C4-2B (cell line): ENCODE data around the gene PLD6.

Experiments
- CTCF ChIP-seq: fragments of 450-650 bp; conservative IDR thresholded peaks from 2 replicates; pipeline ENCODE4 v1.5.1; 2017; ENCODE audit warnings: mild to moderate bottlenecking
- ZFX ChIP-seq: fragments of 450-650 bp; IDR thresholded peaks from 2 replicates; pipeline ENCODE4 v1.6.1; 2017

DNA sequence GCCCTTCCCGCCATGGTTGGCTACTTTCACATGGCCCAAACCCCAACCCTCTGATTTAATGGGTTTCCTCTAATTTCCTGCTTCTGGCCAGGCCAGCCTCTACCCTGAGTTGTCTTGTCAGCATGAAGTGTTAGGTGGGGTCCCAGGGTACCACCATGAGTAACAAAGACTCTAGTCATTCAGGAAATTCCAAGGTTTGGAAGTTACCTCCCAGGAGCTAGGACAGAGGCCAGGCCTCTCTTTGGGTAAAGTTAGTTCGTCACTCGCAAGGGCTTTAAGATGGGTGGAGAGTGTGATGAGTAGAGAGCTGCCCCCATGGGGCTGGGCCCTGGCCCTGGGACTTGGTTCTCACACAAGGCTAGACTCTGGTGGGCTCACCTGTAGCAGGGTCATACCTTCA, 54.6 kb downstream of the PLD6 start:
- TF ChIP-seq CTCF: no peak
- TF ChIP-seq ZFX: no peak
